ENCODE results near the gene HIP1R. TPM values are rescaled to one million over a fixed set of nuclear protein-coding genes. Genes with fewer than 3 reads are reported as not detected.

Gene HIP1R
- polyA plus RNA-seq, 2 of the 4 experiments (the other 2 are of a cell fraction): 9.0 to 10.6 TPM

DNA sequence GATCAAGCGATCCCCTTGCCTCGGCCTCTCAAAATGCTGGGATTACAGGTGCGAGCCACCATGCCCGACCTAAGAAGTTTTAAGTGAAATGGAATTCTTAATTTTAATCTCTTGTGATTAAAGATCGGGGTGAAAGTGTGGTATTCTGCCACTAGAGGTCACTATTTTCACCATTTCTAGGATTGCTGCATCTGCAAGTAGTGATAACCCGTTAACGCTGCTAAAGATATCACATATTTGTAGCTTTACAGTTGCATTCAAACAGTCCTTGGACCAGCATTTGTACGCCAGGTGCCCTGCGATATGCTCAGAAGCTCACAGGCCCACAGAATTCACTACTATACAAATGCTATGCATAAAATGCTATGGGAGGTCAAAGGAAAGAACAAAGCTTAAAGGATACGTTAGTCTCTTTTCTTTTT is 41.6 kb upstream of the HIP1R start:
- POLR2A ChIA-PET: interaction anchor here (2.2 kb wide), 1 partner anchor 439 kb away, joined by 6 read pairs; the partner anchor contains the start of gene MPHOSPH9
- TF ChIP-seq NPAS2 (CRISPR knock-in tag; IDR thresholded peaks at IDR 0.05; ENCODE audit: borderline replicate concordance) (no peak), SMC3 (IDR thresholded peaks at IDR 0.05) (peak; percentile 70), FOSL2 (IDR thresholded peaks at IDR 0.05) (no peak), FOSL2 (CRISPR knock-in tag; IDR thresholded peaks at IDR 0.05) (no peak), MAFK (IDR thresholded peaks at IDR 0.05; ENCODE audit: partially characterized antibody) (peak; percentile 87), HOXB5 (CRISPR knock-in tag; IDR thresholded peaks at IDR 0.05) (no peak), RAD21 (conservative IDR thresholded peaks at IDR 0.05 in 1 of 2, IDR thresholded peaks at IDR 0.05 in 1 of 2) (peak; percentile 80 to 86)
- TF ChIP-seq, protein P1, sequence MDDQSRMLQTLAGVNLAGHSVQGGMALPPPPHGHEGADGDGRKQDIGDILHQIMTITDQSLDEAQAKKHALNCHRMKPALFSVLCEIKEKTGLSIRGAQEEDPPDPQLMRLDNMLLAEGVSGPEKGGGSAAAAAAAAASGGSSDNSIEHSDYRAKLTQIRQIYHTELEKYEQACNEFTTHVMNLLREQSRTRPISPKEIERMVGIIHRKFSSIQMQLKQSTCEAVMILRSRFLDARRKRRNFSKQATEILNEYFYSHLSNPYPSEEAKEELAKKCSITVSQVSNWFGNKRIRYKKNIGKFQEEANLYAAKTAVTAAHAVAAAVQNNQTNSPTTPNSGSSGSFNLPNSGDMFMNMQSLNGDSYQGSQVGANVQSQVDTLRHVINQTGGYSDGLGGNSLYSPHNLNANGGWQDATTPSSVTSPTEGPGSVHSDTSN (IDR thresholded peaks at IDR 0.05): no peak
- TF ChIP-seq, protein P2, sequence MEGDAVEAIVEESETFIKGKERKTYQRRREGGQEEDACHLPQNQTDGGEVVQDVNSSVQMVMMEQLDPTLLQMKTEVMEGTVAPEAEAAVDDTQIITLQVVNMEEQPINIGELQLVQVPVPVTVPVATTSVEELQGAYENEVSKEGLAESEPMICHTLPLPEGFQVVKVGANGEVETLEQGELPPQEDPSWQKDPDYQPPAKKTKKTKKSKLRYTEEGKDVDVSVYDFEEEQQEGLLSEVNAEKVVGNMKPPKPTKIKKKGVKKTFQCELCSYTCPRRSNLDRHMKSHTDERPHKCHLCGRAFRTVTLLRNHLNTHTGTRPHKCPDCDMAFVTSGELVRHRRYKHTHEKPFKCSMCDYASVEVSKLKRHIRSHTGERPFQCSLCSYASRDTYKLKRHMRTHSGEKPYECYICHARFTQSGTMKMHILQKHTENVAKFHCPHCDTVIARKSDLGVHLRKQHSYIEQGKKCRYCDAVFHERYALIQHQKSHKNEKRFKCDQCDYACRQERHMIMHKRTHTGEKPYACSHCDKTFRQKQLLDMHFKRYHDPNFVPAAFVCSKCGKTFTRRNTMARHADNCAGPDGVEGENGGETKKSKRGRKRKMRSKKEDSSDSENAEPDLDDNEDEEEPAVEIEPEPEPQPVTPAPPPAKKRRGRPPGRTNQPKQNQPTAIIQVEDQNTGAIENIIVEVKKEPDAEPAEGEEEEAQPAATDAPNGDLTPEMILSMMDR (IDR thresholded peaks at IDR 0.05): peak; percentile 86
- ATAC-seq: peak; percentile 89 to 90
- DNase-seq (ENCODE audit: low read depth in 1 of 2, low spot score in 1 of 2): peak; percentile 63 to 73
- WGBS (ENCODE audit: missing lambda C conversion rate): 10% methylated on average over 10 of the region's 10 CpGs
- Histone ChIP-seq H3K27ac (no peak overlapping the region), H3K4me2 (peak overlapping the region; percentile 36; the same call in 1 of the 3 replicates), H3K9me3 (no peaks in the 10 kb centered on the region), H3K4me3 (no peak overlapping the region), H3K4me1 (no peaks in the 10 kb centered on the region)
- FAIRE-seq: no peak
- CTCF ChIA-PET: interaction anchor here (0.5 to 8.2 kb wide), 49 partner anchors 10 to 572 kb away, joined by 3 to 95 read pairs (median 5); partner anchors contain the start of genes CCDC62, DENR and HIP1R

DNA sequence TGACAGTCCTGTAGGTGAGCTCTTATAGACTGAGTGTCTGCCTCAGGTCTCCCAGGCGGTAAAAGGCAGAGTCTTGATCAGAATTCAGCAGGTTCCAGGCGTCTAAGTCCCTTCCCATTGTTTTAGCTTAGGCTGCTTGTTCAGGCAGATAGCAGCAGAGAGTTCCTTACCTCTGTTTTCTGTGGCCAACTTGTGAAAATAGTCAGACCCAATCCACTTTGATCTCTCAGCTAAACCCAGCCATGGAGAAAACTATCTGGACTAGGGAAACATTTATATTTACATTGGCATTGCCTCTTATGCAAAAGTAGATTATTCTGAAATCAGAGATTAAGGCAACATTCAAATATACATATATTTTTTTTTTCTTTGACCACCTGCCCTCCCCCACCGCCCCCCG is 39.5 kb upstream of the HIP1R start:
- no peak for DNase-seq (ENCODE audit: low read depth in 1 of 2, low spot score in 1 of 2)
- CTCF ChIA-PET: interaction anchor here (0.9 to 8.2 kb wide), 5 partner anchors 10 to 65 kb away, joined by 4 to 95 read pairs (median 50); no protein-coding TSS in a partner anchor
- Histone ChIP-seq H3K4me2 (no peak overlapping the region), H3K9me3 (no peaks in the 10 kb centered on the region), H3K27ac (no peak overlapping the region), H3K4me1 (no peaks in the 10 kb centered on the region), H3K4me3 (no peak overlapping the region)
- 49% methylated on average over 4 of the region's 4 CpGs for WGBS (ENCODE audit: missing lambda C conversion rate)
- ATAC-seq: no peak
- TF ChIP-seq CBX2 (IDR thresholded peaks at IDR 0.05; ENCODE audit: borderline replicate concordance, low read depth): no peak
- TF ChIP-seq KDM5A (IDR thresholded peaks at IDR 0.05): no peak
- TF ChIP-seq CHD2 (IDR thresholded peaks at IDR 0.05; ENCODE audit: low read length, partially characterized antibody): no peak
- TF ChIP-seq, protein P3, sequence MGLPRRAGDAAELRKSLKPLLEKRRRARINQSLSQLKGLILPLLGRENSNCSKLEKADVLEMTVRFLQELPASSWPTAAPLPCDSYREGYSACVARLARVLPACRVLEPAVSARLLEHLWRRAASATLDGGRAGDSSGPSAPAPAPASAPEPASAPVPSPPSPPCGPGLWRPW (IDR thresholded peaks at IDR 0.05): no peak
- TF ChIP-seq NFE2L2 (conservative IDR thresholded peaks at IDR 0.05; ENCODE audit: low read length): no peak
- TF ChIP-seq ZSCAN20 (CRISPR knock-in tag; IDR thresholded peaks at IDR 0.05): no peak
- no peak for TF ChIP-seq MAZ (IDR thresholded peaks at IDR 0.05; ENCODE audit: borderline replicate concordance, low read depth, low read length)
- TF ChIP-seq BHLHE40 (IDR thresholded peaks at IDR 0.05; ENCODE audit: low read depth, low read length): no peak
- TF ChIP-seq RNF2 (IDR thresholded peaks at IDR 0.05; ENCODE audit: borderline replicate concordance, low read depth): no peak
- TF ChIP-seq ZC3H11A (IDR thresholded peaks at IDR 0.05): no peak
- POLR2A ChIA-PET: no interaction called here
- FAIRE-seq: no peak

DNA sequence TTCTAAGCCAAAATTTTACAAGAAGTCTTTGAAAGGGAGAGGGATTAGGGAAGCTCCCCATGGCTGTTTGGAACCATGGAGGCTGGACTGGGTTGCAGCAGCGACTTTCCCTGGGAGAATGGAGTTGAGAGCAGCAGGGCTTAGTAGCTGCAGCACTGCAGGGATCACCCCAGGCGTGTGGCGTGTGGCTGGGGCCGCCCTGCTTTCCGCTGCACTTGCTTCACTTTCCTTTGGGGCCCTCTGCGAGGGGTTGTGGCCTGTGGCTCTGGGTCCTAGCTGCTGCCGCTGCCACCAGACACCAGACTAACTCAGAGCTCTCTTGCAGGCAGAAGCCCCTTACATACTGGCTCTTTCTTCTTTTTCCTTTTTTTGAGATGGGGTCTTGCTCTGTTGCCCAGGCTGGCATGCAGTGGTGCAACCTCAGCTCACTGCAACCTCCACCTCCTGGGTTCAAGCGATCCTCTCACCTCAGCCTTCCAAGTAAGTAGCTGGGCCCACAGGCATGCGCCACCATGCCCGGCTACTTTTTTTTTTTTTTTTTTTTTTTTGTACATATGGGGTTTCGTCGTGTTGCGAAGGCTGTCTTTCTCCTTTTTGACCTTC is 35.5 kb upstream of the HIP1R start:
- ChIA-PET POLR2A (no interaction called here), CTCF (interaction anchor here (0.8 to 1.8 kb wide), 6 partner anchors 10 to 152 kb away, joined by 3 to 8 read pairs (median 3); no protein-coding TSS in a partner anchor)
- H3K9me3 ChIP-seq: no peaks in the 10 kb centered on the region
- 87% methylated on average over 13 of the region's 13 CpGs for WGBS (ENCODE audit: missing lambda C conversion rate)
- H3K4me1 ChIP-seq: no peaks in the 10 kb centered on the region
- H3K27ac ChIP-seq: no peak overlapping the region
- FAIRE-seq (no peak), DNase-seq (ENCODE audit: low read depth in 1 of 2, low spot score in 1 of 2) (no peak), ATAC-seq (peak in 1 of 2 experiments; percentile 23; a peak in 2 of 6 replicates)
- no peak overlapping the region for H3K4me3 ChIP-seq
- H3K4me2 ChIP-seq: no peak overlapping the region
- no peak for TF ChIP-seq KDM5A (IDR thresholded peaks at IDR 0.05)
- TF ChIP-seq PHF8 (IDR thresholded peaks at IDR 0.05; ENCODE audit: borderline replicate concordance, low read depth): no peak
- TF ChIP-seq, protein P1 (IDR thresholded peaks at IDR 0.05): no peak
- TF ChIP-seq HOXB5 (CRISPR knock-in tag; IDR thresholded peaks at IDR 0.05): no peak
- TF ChIP-seq BHLHE40 (IDR thresholded peaks at IDR 0.05; ENCODE audit: low read depth, low read length): no peak

Measured in A549 (cell line).